WTC11 (cell line): ENCODE results near the gene ERBB4. TPM values are rescaled to one million over a fixed set of nuclear protein-coding genes. Genes with fewer than 3 reads are reported as not detected.

Source experiments
- ATAC-seq: fragments of 200-7000 bp; cut with Tn5 transposase; 2 replicates; pipeline ENCODE4 v1.10.0; 2021; ENCODE audit warnings: mild to moderate bottlenecking, moderate library complexity
- CTCF ChIA-PET: fragments of 300-600 bp; sonication (Branson Sonifier 250); formaldehyde crosslinking; loops from one replicate; lab custom pipeline; 2021; ENCODE audit warnings: antibody characterized with exemption; lab: Charles Lee
- POLR2A ChIA-PET: fragments of 350-600 bp; sonication (Branson Sonifier 250); formaldehyde crosslinking; loops from one replicate; lab custom pipeline; 2021; ENCODE audit warnings: antibody characterized with exemption; lab: Charles Lee
- DNase-seq: peaks from one replicate; pipeline ENCODE4 v3.0.0; 2021; ENCODE audit warnings: low spot score
- H3K27ac Mint-ChIP-seq: 2 replicates; pipeline ENCODE4 v1.8.0; 2021; ENCODE audit warnings: mixed read lengths
- H3K27me3 Mint-ChIP-seq: 2 replicates; pipeline ENCODE4 v1.8.0; 2021; ENCODE audit warnings: low read depth, mild to moderate bottlenecking, moderate library complexity, mixed read lengths
- H3K36me3 Mint-ChIP-seq: 2 replicates; pipeline ENCODE4 v1.8.0; 2021; ENCODE audit warnings: mixed read lengths
- H3K4me1 Mint-ChIP-seq: 2 replicates; pipeline ENCODE4 v1.8.0; 2022; ENCODE audit warnings: mixed read lengths
- H3K4me3 Mint-ChIP-seq: 2 replicates; pipeline ENCODE4 v1.8.0; 2021; ENCODE audit warnings: mild to moderate bottlenecking, moderate library complexity, mixed read lengths
- H3K9me3 Mint-ChIP-seq: 2 replicates; pipeline ENCODE4 v1.8.0; 2021; ENCODE audit warnings: mixed read lengths
- ATF1 ChIP-seq: sonication (generic); formaldehyde crosslinking; IDR thresholded peaks from 2 replicates; pipeline ENCODE4 v1.8.1; 2023; ENCODE audit warnings: mild to moderate bottlenecking, moderate library complexity, missing genetic modification reagents
- ATF6 ChIP-seq: sonication (generic); formaldehyde crosslinking; IDR thresholded peaks from 2 replicates; pipeline ENCODE4 v1.8.1; 2023; ENCODE audit warnings: mild to moderate bottlenecking, missing genetic modification reagents
- CDX4 ChIP-seq: fragments of 250-450 bp; sonication (Bioruptor Pico); IDR thresholded peaks from 2 replicates; pipeline ENCODE4 v1.9.0; 2021; ENCODE audit warnings: moderate library complexity, mild to moderate bottlenecking, inconsistent platforms, borderline replicate concordance
- E2F4 ChIP-seq: sonication (generic); formaldehyde crosslinking; IDR thresholded peaks from 2 replicates; pipeline ENCODE4 v1.8.1; 2022; ENCODE audit warnings: low read depth, mild to moderate bottlenecking, moderate library complexity, missing genetic modification reagents, borderline replicate concordance
- FOXP1 ChIP-seq: sonication (generic); formaldehyde crosslinking; IDR thresholded peaks from 2 replicates; pipeline ENCODE4 v1.8.0; 2022; ENCODE audit warnings: missing genetic modification reagents, mild to moderate bottlenecking, moderate library complexity, borderline replicate concordance
- HMGXB4 ChIP-seq: sonication (generic); formaldehyde crosslinking; IDR thresholded peaks from 2 replicates; pipeline ENCODE4 v1.8.1; 2023; ENCODE audit warnings: mild to moderate bottlenecking, moderate library complexity, missing genetic modification reagents
- JUN ChIP-seq: sonication (generic); formaldehyde crosslinking; IDR thresholded peaks from 2 replicates; pipeline ENCODE4 v1.8.0; 2023; ENCODE audit warnings: mild to moderate bottlenecking, missing genetic modification reagents
- OVOL2 ChIP-seq: fragments of 250-450 bp; sonication (Bioruptor Pico); IDR thresholded peaks from 2 replicates; pipeline ENCODE4 v1.9.0; 2021; ENCODE audit warnings: mild to moderate bottlenecking, borderline replicate concordance
- PRRX2 ChIP-seq: fragments of 250-450 bp; sonication (Bioruptor Pico); IDR thresholded peaks from 2 replicates; pipeline ENCODE4 v1.8.0; 2021; ENCODE audit warnings: mild to moderate bottlenecking
- RELA ChIP-seq: sonication (generic); formaldehyde crosslinking; IDR thresholded peaks from 2 replicates; pipeline ENCODE4 v1.8.1; 2022; ENCODE audit warnings: missing genetic modification reagents, mild to moderate bottlenecking, borderline replicate concordance
- RORB ChIP-seq: fragments of 250-450 bp; sonication (Bioruptor Pico); IDR thresholded peaks from 2 replicates; pipeline ENCODE4 v1.9.0; 2021; ENCODE audit warnings: mild to moderate bottlenecking
- STAT6 ChIP-seq: sonication (generic); formaldehyde crosslinking; conservative IDR thresholded peaks from 2 replicates; pipeline ENCODE4 v1.8.1; 2023; ENCODE audit warnings: mild to moderate bottlenecking, low read depth, missing genetic modification reagents, moderate library complexity
- ZNF416 ChIP-seq: fragments of 250-450 bp; sonication (Bioruptor Pico); IDR thresholded peaks from 2 replicates; pipeline ENCODE4 v1.9.0; 2021; ENCODE audit warnings: mild to moderate bottlenecking, inconsistent platforms
- ZNF425 ChIP-seq: fragments of 250-450 bp; sonication (Bioruptor Pico); conservative IDR thresholded peaks from 2 replicates; pipeline ENCODE4 v1.9.0; 2021; ENCODE audit warnings: mild to moderate bottlenecking
- ZNF532 ChIP-seq: fragments of 250-450 bp; sonication (Bioruptor Pico); IDR thresholded peaks from 2 replicates; pipeline ENCODE4 v1.9.0; 2021; ENCODE audit warnings: mild to moderate bottlenecking, borderline replicate concordance
- total RNA-seq: library from RNA; stranded (reverse); gene quantifications from 3 replicates; pipeline ENCODE4 v1.2.3, GENCODE V29; 2021
- TF ChIP-seq, protein P1 (sequence below): fragments of 250-450 bp; sonication (Bioruptor Pico); IDR thresholded peaks from 2 replicates; pipeline ENCODE4 v1.9.0; 2021; ENCODE audit warnings: mild to moderate bottlenecking
- TF ChIP-seq, protein P2 (sequence below): sonication (generic); formaldehyde crosslinking; IDR thresholded peaks from 2 replicates; pipeline ENCODE4 v1.8.0; 2022; ENCODE audit warnings: mild to moderate bottlenecking, missing genetic modification reagents

The ERBB4 gene
- total RNA-seq, 1 experiment from 2014 or later = 1.6 TPM

- TF ChIP-seq ATF1 = no peak
- TF ChIP-seq HMGXB4 = no peak
- no peak for TF ChIP-seq CDX4 (CRISPR knock-in tag)
- TF ChIP-seq JUN (CRISPR knock-in tag) = no peak
- no peak for TF ChIP-seq ATF6
- TF ChIP-seq, all 79 proteins: peak for 0
Observed at GRCh38 chr2:211868996-211869533, 669.5 kb downstream of the ERBB4 start (continued).

GRCh38 chr2:211867845-211868451, 670.7 kb downstream of the ERBB4 start:
- Mint-ChIP-seq H3K9me3 (peaks cover 11% of the 10 kb centered on the region), H3K27me3 (no peaks in the 10 kb centered on the region), H3K27ac (no peak overlapping the region), H3K4me3 (no peak overlapping the region), H3K4me1 (no peaks in the 10 kb centered on the region), H3K36me3 (peaks cover 6% of the 10 kb centered on the region)
- POLR2A ChIA-PET = no interaction called here
- DNase-seq (no peak), ATAC-seq (no peak)
- CTCF ChIA-PET = no interaction called here
- TF ChIP-seq ZNF532 (CRISPR knock-in tag) (no peak), STAT6 (CRISPR knock-in tag) (no peak), OVOL2 (no peak), ZNF416 (CRISPR knock-in tag) (no peak), RORB (CRISPR knock-in tag) (no peak), E2F4 (CRISPR knock-in tag) (no peak), ZNF425 (no peak), FOXP1 (no peak), PRRX2 (no peak), RELA (CRISPR knock-in tag) (no peak)
- TF ChIP-seq, protein P1, sequence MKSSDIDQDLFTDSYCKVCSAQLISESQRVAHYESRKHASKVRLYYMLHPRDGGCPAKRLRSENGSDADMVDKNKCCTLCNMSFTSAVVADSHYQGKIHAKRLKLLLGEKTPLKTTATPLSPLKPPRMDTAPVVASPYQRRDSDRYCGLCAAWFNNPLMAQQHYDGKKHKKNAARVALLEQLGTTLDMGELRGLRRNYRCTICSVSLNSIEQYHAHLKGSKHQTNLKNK = no peak
- TF ChIP-seq, protein P2, sequence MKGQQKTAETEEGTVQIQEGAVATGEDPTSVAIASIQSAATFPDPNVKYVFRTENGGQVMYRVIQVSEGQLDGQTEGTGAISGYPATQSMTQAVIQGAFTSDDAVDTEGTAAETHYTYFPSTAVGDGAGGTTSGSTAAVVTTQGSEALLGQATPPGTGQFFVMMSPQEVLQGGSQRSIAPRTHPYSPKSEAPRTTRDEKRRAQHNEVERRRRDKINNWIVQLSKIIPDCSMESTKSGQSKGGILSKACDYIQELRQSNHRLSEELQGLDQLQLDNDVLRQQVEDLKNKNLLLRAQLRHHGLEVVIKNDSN (CRISPR knock-in tag) = no peak
